Muscle of back (tissue), 11 donors: Measurements from ENCODE around the gene IZUMO1R. TPM values are rescaled to one million over a fixed set of nuclear protein-coding genes. Genes with fewer than 3 reads are reported as not detected.
A peak's percentile ranks its signal among the peaks of the same experiment; 100 is the strongest.
"Not testable (repeated sequence)": the region's sequence is repeated elsewhere in the genome, so short reads cannot be mapped to it uniquely, and the experiment has no call there.

ENCODE experiments used
- DNase-seq, 3 donors: peaks; one replicate each; pipeline versions ENCODE4 v3.0.0 to v3.0.0-alpha.2; 2013
- polyA plus RNA-seq, 10 donors: library from polyadenylated mRNA; unstranded; fragments of 120-200 nt; gene quantifications; one replicate each; pipeline ENCODE4 v1.2.1, GENCODE V29; 2013; ENCODE audit not compliant: insufficient read length in 10 of 10

IZUMO1R gene
- polyA plus RNA-seq, 10 donors = not detected

- no peak for DNase-seq
Observed at GRCh38 chr11:94325681-94326080, 21.3 kb downstream of the IZUMO1R start.

DNA sequence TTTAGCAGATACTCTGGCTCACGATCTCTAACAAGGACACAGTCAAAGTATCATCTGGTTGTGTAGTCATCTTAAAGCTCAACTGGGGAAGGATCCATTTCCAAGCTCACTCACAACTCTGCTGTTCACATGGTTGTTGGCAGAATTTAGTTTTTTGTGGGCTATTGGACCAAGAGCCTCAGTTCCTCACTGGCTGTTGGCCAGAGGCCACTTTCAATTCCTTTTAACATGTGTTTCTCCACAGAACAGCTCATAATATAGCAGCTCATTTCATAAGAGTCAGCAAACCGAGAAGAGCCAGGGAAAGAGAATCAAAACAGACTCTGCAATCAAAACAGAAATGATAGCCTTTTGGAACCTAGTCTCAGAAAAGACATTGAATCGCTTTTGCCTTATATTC, 22.6 kb downstream of the IZUMO1R start:
- no peak for DNase-seq

DNA sequence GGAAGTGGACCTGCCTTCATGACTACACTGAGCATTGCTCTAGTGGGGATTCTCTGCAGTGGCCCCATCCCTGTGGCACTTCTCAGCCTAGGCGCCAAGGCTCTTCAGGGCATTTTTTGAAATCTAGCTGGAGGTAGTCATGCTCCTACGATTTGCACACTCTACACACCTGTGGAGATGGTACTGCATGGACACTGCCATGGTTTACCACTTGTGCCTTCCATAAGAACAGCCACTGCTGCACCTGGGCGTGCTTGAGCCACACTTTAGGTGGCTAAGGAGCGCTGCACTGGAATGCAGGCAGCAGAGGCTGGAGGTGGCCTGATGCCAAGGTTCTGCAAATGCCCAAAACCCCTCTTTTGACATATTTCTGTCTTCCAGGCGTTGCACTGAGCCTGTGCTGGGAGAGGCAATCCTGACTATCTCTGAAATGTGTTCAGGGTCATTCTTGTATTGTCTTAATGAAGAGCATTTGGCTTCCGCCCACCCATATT, 24.3 kb downstream of the IZUMO1R start:
- DNase-seq = no peak

DNA sequence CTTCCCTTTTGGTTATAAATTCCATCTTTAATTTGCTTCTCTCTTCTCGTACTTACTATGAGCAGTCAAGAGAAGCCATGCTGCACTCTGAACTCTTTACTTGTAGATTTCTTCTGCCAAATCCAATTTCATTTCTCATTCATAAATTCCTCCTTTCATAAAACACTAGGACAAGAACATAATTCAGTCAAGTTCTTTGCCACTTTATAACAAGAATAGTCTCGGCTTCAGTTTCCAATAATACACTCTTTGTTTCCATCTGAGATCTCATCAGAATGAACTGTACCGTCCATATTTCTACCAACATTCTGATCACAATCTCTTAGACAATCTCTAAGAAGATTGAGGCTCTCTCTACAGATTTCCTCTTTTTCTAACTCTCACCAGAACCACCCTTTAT, 25.1 kb downstream of the IZUMO1R start:
- no peak for DNase-seq

- DNase-seq = no peak
Observed at GRCh38 chr11:94330789-94331188, 26.4 kb downstream of the IZUMO1R start.

GRCh38 chr11:94332814-94333213, 28.4 kb downstream of the IZUMO1R start:
- DNase-seq = no peak

DNA sequence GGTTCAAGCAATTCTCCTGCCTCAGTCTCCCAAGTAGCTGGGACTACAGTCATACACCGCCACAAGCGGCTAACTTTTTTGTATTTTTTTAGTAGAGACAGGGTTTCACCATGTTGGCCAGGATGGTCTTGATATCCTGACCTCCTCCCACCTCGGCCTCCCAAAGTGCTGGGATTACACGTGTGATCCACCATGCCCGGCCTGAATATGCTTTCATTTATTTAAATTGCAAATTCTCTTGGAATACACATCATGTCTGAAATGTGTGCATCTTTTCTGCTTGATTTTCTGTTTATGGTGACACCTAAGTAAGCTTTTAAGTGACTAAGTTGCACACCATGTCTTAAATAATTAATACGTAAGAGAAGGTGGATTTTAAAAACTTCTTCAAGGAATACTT, 31.7 kb downstream of the IZUMO1R start:
- DNase-seq = no peak

DNA sequence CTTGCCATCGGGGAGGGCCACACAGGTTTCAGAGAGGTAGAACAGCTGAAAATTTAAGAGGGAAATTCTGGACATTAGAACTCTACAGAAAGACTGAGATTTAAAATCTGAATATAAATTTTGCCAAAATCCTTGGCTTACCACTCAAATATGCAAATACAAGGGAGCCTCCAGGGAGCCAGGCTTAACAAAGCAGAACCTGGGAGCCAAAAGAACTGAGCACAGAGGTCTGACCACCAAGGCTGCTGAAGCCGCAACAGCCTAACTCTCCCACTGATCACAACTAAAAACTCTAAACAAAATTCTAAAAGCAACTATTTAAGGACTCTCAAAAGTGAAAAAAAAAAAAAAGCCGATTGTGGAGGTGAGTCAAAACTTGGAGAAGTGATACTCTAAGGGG, 34.3 kb downstream of the IZUMO1R start:
- peak in 1 of 3 donors; percentile 37 for DNase-seq

GRCh38 chr11:94342250-94342649, 37.9 kb downstream of the IZUMO1R start:
- DNase-seq = no peak

GRCh38 chr11:94343495-94343894, 39.1 kb downstream of the IZUMO1R start:
- DNase-seq = no peak

GRCh38 chr11:94346311-94346710, 41.9 kb downstream of the IZUMO1R start:
- DNase-seq = not testable (repeated sequence)

- DNase-seq = not testable (repeated sequence)
Observed at GRCh38 chr11:94350850-94351563, 46.6 kb downstream of the IZUMO1R start.

Other genes with a start within 250 kb of the IZUMO1R start
- gene PANX1, start 175.7 kb upstream of the IZUMO1R start, polyA plus RNA-seq = 10 to 100 TPM; 18.7 to 29.1 (median 21.9) TPM
- gene GPR83, start 96.8 kb downstream of the IZUMO1R start, polyA plus RNA-seq = under 1 TPM in 9 of 10 donors, not detected in 1; 0.09 to 0.39 (median 0.17) TPM
- gene MRE11, start 189.3 kb downstream of the IZUMO1R start, polyA plus RNA-seq = 10 to 100 TPM; 11.4 to 16.6 (median 14.8) TPM
- gene ANKRD49, start 189.4 kb downstream of the IZUMO1R start, polyA plus RNA-seq = 10 to 100 TPM; 10.4 to 15.8 (median 13.1) TPM
- gene C11orf97, start 207.9 kb downstream of the IZUMO1R start, polyA plus RNA-seq = not detected
- gene FUT4, start 239.3 kb downstream of the IZUMO1R start, polyA plus RNA-seq = 1 to 10 TPM; 5.6 to 7.4 (median 6.3) TPM